Loucy (cell line): ENCODE results near the gene TMEM17.

ENCODE experiments used
- H2AFZ ChIP-seq: fragments of 200-600 bp; sonication (generic); 2 replicates; pipeline ENCODE4 v1.6.0; 2016; ENCODE audit warnings: antibody characterized with exemption, mild to moderate bottlenecking, low read length, moderate library complexity
- H3F3A ChIP-seq: fragments of 200-600 bp; 2 replicates; pipeline ENCODE4 v1.6.0; 2016; ENCODE audit warnings: antibody characterized with exemption, low read depth, mild to moderate bottlenecking
- H3K27me3 ChIP-seq: fragments of 200-600 bp; sonication (generic); 2 replicates; pipeline ENCODE4 v1.6.1; 2014; ENCODE audit warnings: low read length, mild to moderate bottlenecking; ENCODE audit not compliant: insufficient read depth, poor library complexity, severe bottlenecking
- H3K36me3 ChIP-seq: fragments of 200-600 bp; sonication (generic); 2 replicates; pipeline ENCODE4 v1.6.1; 2016; ENCODE audit warnings: low read length; ENCODE audit not compliant: insufficient read depth
- H3K4me1 ChIP-seq: fragments of 200-600 bp; sonication (generic); 2 replicates; pipeline ENCODE4 v1.5.1; 2014; ENCODE audit warnings: low read length, mild to moderate bottlenecking; ENCODE audit not compliant: insufficient read depth, poor library complexity, severe bottlenecking
- H3K4me2 ChIP-seq: fragments of 200-600 bp; sonication (generic); 2 replicates; pipeline ENCODE4 v1.6.0; 2014; ENCODE audit warnings: antibody characterized with exemption, low read length, low read depth, mild to moderate bottlenecking; ENCODE audit not compliant: poor library complexity, severe bottlenecking
- H3K4me3 ChIP-seq: fragments of 200-600 bp; sonication (generic); 2 replicates; pipeline ENCODE4 v1.5.1; 2014; ENCODE audit warnings: low read length, mild to moderate bottlenecking, mixed read lengths; ENCODE audit not compliant: poor library complexity, severe bottlenecking
- H3K79me2 ChIP-seq: fragments of 200-600 bp; sonication (generic); 2 replicates; pipeline ENCODE4 v1.6.1; 2014; ENCODE audit warnings: low read length; ENCODE audit not compliant: insufficient read depth
- H3K9ac ChIP-seq: fragments of 200-600 bp; sonication (generic); 2 replicates; pipeline ENCODE4 v1.6.0; 2014; ENCODE audit warnings: mild to moderate bottlenecking, low read depth, low read length, moderate library complexity; ENCODE audit not compliant: poor library complexity, severe bottlenecking
- H3K9me2 ChIP-seq: fragments of 200-600 bp; sonication (generic); replicated peaks from 2 replicates; pipeline ENCODE4 v1.6.1; 2016; ENCODE audit warnings: low read depth, low read length, mixed read lengths
- H3K9me3 ChIP-seq: fragments of 200-600 bp; sonication (generic); 2 replicates; pipeline ENCODE4 v1.6.1; 2014; ENCODE audit warnings: mild to moderate bottlenecking, antibody characterized with exemption, low read length, low read depth; ENCODE audit not compliant: insufficient read depth
- H4K20me1 ChIP-seq: fragments of 200-600 bp; sonication (generic); 2 replicates; pipeline ENCODE4 v1.6.0; 2014; ENCODE audit warnings: antibody characterized with exemption, low read length, mild to moderate bottlenecking; ENCODE audit not compliant: insufficient read depth, poor library complexity, severe bottlenecking
- EZH2phosphoT487 ChIP-seq: fragments of 200-600 bp; IDR thresholded peaks from 2 replicates; pipeline ENCODE4 v1.6.1; 2018; ENCODE audit warnings: antibody characterized with exemption, mild to moderate bottlenecking, moderate library complexity, borderline replicate concordance
- TF ChIP-seq, protein P1 (sequence below): fragments of 200-600 bp; sonication (generic); conservative IDR thresholded peaks from 2 replicates; pipeline ENCODE4 v1.5.1; 2014; ENCODE audit warnings: mild to moderate bottlenecking, antibody characterized with exemption, low read length

The TMEM17 gene

GRCh38 chr2:62527478-62528210 is 21.6 kb upstream of the TMEM17 start:
- Histone ChIP-seq H3K9me3 (no peaks in the 10 kb centered on the region), H2AFZ (no peak overlapping the region), H3K9ac (no peak overlapping the region), H3K9me2 (no peaks in the 10 kb centered on the region), H3K27me3 (no peaks in the 10 kb centered on the region), H3K4me1 (no peaks in the 10 kb centered on the region), H3K36me3 (no peaks in the 10 kb centered on the region), H3K4me2 (no peak overlapping the region), H4K20me1 (no peaks in the 10 kb centered on the region), H3K79me2 (no peaks in the 10 kb centered on the region), H3F3A (no peaks in the 10 kb centered on the region), H3K4me3 (no peak overlapping the region)
- TF ChIP-seq, protein P1, sequence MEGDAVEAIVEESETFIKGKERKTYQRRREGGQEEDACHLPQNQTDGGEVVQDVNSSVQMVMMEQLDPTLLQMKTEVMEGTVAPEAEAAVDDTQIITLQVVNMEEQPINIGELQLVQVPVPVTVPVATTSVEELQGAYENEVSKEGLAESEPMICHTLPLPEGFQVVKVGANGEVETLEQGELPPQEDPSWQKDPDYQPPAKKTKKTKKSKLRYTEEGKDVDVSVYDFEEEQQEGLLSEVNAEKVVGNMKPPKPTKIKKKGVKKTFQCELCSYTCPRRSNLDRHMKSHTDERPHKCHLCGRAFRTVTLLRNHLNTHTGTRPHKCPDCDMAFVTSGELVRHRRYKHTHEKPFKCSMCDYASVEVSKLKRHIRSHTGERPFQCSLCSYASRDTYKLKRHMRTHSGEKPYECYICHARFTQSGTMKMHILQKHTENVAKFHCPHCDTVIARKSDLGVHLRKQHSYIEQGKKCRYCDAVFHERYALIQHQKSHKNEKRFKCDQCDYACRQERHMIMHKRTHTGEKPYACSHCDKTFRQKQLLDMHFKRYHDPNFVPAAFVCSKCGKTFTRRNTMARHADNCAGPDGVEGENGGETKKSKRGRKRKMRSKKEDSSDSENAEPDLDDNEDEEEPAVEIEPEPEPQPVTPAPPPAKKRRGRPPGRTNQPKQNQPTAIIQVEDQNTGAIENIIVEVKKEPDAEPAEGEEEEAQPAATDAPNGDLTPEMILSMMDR: no peak
- no peak for TF ChIP-seq EZH2phosphoT487

DNA sequence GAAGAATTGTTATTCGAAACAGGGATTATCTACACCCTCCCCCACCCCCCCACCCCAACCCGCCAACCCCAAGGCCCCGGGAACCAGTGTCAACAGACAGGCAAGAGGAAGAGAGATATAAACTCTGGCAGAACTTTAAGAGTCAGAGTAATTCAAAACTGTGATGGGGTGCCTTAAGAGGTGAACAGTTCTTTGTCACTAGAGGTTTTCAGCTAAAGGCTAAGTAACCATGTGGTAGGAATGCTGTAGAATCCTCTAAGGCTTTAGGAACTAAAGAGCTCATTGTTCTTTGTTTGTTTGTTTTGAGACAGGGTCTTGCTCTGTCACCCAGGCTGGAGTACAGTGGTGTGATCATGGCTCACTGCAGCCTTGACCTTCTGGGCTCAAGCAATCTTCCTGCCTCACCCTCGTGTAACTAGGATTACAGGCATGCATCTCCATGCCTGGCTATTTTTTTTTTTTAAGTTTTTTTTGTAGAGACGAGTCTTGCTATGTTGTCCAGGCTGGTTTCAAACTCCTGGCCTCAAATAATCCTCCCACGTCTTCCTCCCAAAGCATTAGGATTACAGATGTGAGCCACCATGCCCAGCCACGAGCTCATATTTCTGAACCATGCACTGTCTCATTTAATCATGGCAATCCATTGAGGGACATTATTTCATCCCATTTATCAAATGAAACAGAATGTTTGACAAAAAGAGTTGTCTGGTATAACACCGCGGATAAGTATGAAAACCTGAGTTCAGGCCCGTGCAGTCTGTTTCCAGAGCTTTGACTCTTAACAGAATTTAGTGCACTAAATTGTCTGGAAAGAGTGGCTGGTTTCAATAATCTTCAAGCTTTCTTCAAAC is 20.8 kb upstream of the TMEM17 start:
- TF ChIP-seq, protein P1: no peak
- TF ChIP-seq EZH2phosphoT487: no peak
- Histone ChIP-seq H4K20me1 (no peaks in the 10 kb centered on the region), H3K4me2 (no peak overlapping the region), H3K27me3 (no peaks in the 10 kb centered on the region), H3K4me3 (no peak overlapping the region), H2AFZ (no peak overlapping the region), H3K79me2 (no peaks in the 10 kb centered on the region), H3F3A (no peaks in the 10 kb centered on the region), H3K9me2 (no peaks in the 10 kb centered on the region), H3K9ac (no peak overlapping the region), H3K9me3 (no peaks in the 10 kb centered on the region), H3K4me1 (no peaks in the 10 kb centered on the region), H3K36me3 (no peaks in the 10 kb centered on the region)

DNA sequence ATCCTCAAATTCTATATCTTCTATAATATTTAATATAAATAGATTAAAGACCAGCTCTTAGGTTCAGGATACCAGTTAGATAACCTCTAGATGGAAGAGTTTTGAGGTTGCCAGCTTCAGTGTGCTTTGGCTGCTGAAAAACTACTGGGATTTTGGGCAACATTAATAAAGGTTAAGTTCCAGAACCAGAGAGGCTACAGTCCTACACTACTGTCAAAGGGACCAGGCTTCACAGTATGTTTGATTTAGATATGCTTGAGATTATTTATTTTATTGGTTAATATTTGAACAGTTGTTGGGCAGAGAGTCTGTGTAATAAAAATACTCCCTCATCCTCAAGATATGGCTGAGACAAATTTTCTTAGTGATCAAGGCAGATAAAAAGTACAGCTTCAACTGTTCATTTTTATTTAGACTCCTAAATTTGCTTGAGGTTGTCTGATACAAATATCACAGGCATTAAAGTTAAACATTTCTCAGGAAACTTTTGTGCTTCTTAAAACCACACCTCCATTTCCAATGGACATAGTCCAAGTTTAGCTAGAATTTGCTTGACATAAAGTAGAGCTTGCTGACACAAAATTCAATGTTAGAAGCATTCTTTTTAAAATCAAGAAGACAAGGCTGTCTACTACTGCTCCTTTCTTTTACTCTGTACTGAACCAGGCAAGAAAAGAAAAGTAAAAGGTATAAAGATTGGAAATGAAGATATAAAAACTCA is 19.7 kb upstream of the TMEM17 start:
- TF ChIP-seq, protein P1: no peak
- TF ChIP-seq EZH2phosphoT487: no peak
- H3F3A ChIP-seq: no peaks in the 10 kb centered on the region
- no peak overlapping the region for H3K9ac ChIP-seq
- H3K4me3 ChIP-seq: no peak overlapping the region
- no peaks in the 10 kb centered on the region for H3K9me3 ChIP-seq
- H4K20me1 ChIP-seq: no peaks in the 10 kb centered on the region
- H3K36me3 ChIP-seq: no peaks in the 10 kb centered on the region
- H3K79me2 ChIP-seq: no peaks in the 10 kb centered on the region
- H2AFZ ChIP-seq: no peak overlapping the region
- no peaks in the 10 kb centered on the region for H3K4me1 ChIP-seq
- H3K9me2 ChIP-seq: no peaks in the 10 kb centered on the region
- no peaks in the 10 kb centered on the region for H3K27me3 ChIP-seq
- no peak overlapping the region for H3K4me2 ChIP-seq
